Uterus (tissue), 2 donors: ENCODE data around the gene CASK.

Experiments
- CTCF ChIP-seq, 4 experiments: fragments of 200-600 bp in 2 of 4; fragments of 450-650 bp in 2 of 4; sonication (generic) in 2 of 4; IDR thresholded peaks; one replicate each; pipeline ENCODE4 v1.5.1; 2016 to 2019; ENCODE audit warnings: antibody characterized with exemption in 4 of 4, mild to moderate bottlenecking in 2 of 4, moderate library complexity in 1 of 4
- POLR2A ChIP-seq, 2 donors: fragments of 450-650 bp; IDR thresholded peaks; one replicate each; pipeline ENCODE4 v1.6.1; 2016; ENCODE audit warnings: antibody characterized with exemption in 2 of 2, mild to moderate bottlenecking in 1 of 2, moderate library complexity in 1 of 2

GRCh38 chrX:41543668-41544067, 379.7 kb downstream of the CASK start:
- TF ChIP-seq CTCF (IDR thresholded peaks at IDR 0.05) (no peak), POLR2A (IDR thresholded peaks at IDR 0.05) (no peak)
